ENCODE measurements around the gene SBNO2.
"Not testable (repeated sequence)": the region's sequence is repeated elsewhere in the genome, so short reads cannot be mapped to it uniquely, and the experiment has no call there.

SBNO2 gene

GRCh38 chr19:1208830-1209229 lies 34.8 kb upstream of the SBNO2 start:
- not testable (repeated sequence) for DNase-seq

GRCh38 chr19:1206864-1207450 lies 32.9 kb upstream of the SBNO2 start:
- no peak for DNase-seq

- no peak for DNase-seq
Measured at GRCh38 chr19:1206150-1206863, 32.2 kb upstream of the SBNO2 start.

- peak; percentile 92 for DNase-seq
Measured at GRCh38 chr19:1205114-1206099, 31.3 kb upstream of the SBNO2 start, which contains the start of gene STK11. STK11 (plus strand) TSS chr19:1205778; CDS start chr19:1206914, 1,136 bp downstream.

- not testable (repeated sequence) for DNase-seq
Measured at GRCh38 chr19:1200614-1201013, 26.5 kb upstream of the SBNO2 start.

- DNase-seq, result no peak
Measured at GRCh38 chr19:1199531-1199930, 25.5 kb upstream of the SBNO2 start.

GRCh38 chr19:1189419-1189818 lies 15.4 kb upstream of the SBNO2 start:
- DNase-seq, result no peak

- DNase-seq, result no peak
Measured at GRCh38 chr19:1183543-1184172, 9.6 kb upstream of the SBNO2 start.

- no peak for DNase-seq
Measured at GRCh38 chr19:1182727-1183126, 8.7 kb upstream of the SBNO2 start.

- no peak for DNase-seq
Measured at GRCh38 chr19:1182068-1182467, 8.0 kb upstream of the SBNO2 start.

GRCh38 chr19:1181606-1182005 lies 7.5 kb upstream of the SBNO2 start:
- DNase-seq, result no peak

GRCh38 chr19:1177322-1178114 lies 3.5 kb upstream of the SBNO2 start:
- DNase-seq, result no peak

GRCh38 chr19:1173159-1173844 lies 766 bp downstream of the SBNO2 start:
- DNase-seq, result no peak

- DNase-seq, result no peak
Measured at GRCh38 chr19:1172353-1173158, 1.5 kb downstream of the SBNO2 start.

GRCh38 chr19:1171755-1172352 lies 2.2 kb downstream of the SBNO2 start:
- DNase-seq, result peak; percentile 21

- no peak for DNase-seq
Measured at GRCh38 chr19:1170938-1171754, 2.9 kb downstream of the SBNO2 start.

GRCh38 chr19:1169921-1170885 lies 3.9 kb downstream of the SBNO2 start:
- DNase-seq, result no peak

GRCh38 chr19:1169411-1169791 lies 4.7 kb downstream of the SBNO2 start:
- DNase-seq, result no peak

All from DMS79 (cell line).